H1 (cell line): ENCODE data around the gene TOM1L2. TPM values are rescaled to one million over a fixed set of nuclear protein-coding genes. Genes with fewer than 3 reads are reported as not detected.

Experiments
- CTCF ChIA-PET: fragments of 300-600 bp; sonication (Branson Sonifier 250); formaldehyde crosslinking; loops from one replicate; lab custom pipeline; 2021; ENCODE audit not compliant: partially characterized antibody; lab: Charles Lee
- POLR2A ChIA-PET: fragments of 300-600 bp; sonication (Branson Sonifier 250); formaldehyde crosslinking; loops from one replicate; lab custom pipeline; 2021; ENCODE audit warnings: inconsistent platforms; ENCODE audit not compliant: partially characterized antibody; lab: Charles Lee
- DNase-seq, 2 experiments: peaks; one replicate each; pipeline versions ENCODE4 v3.0.0 to v3.0.0-alpha.2; 2010 to 2022; ENCODE audit warnings: low spot score in 2 of 2, low read depth in 1 of 2, mixed read lengths in 1 of 2
- FAIRE-seq: peaks from 2 replicates; lab custom pipeline; 2011; peaks lifted over from hg19 to GRCh38; lab: Jason Lieb, UNC
- H2AFZ ChIP-seq: 2 replicates; pipeline ENCODE4 v1.8.1; 2012; ENCODE audit warnings: low read length, inconsistent platforms
- H2AK5ac ChIP-seq: 2 replicates; pipeline ENCODE4 v1.6.1; 2013; ENCODE audit warnings: low read depth, low read length
- H2BK120ac ChIP-seq: replicated peaks from 2 replicates; pipeline ENCODE3; 2013; ENCODE audit warnings: low read depth, low read length, inconsistent platforms
- H2BK12ac ChIP-seq: 2 replicates; pipeline ENCODE4 v1.6.1; 2013; ENCODE audit warnings: low read depth, low read length
- H2BK15ac ChIP-seq: 2 replicates; pipeline ENCODE4 v1.6.1; 2013; ENCODE audit warnings: low read length
- H2BK20ac ChIP-seq: 2 replicates; pipeline ENCODE4 v1.6.1; 2013; ENCODE audit warnings: low read length
- H2BK5ac ChIP-seq: 2 replicates; pipeline ENCODE4 v1.6.1; 2013; ENCODE audit warnings: low read depth, low read length
- H3K14ac ChIP-seq: 2 replicates; pipeline ENCODE4 v1.6.1; 2013; ENCODE audit warnings: inconsistent platforms; ENCODE audit not compliant: insufficient read length
- H3K18ac ChIP-seq: 2 replicates; pipeline ENCODE4 v1.6.1; 2013; ENCODE audit warnings: low read length; ENCODE audit errors: extremely low read depth
- H3K23ac ChIP-seq: 2 replicates; pipeline ENCODE4 v1.6.1; 2013; ENCODE audit warnings: inconsistent platforms; ENCODE audit not compliant: insufficient read length
- H3K23me2 ChIP-seq: 2 replicates; pipeline ENCODE4 v1.6.1; 2013; ENCODE audit warnings: low read depth, low read length
- H3K27ac ChIP-seq: 2 replicates; pipeline ENCODE4 v1.6.1; 2011; ENCODE audit warnings: low read depth, low read length, inconsistent platforms
- H3K27me3 ChIP-seq, 4 experiments: replicated peaks in 1 of 4; 1 replicate in 1 of 4; 2 replicates in 3 of 4; pipeline versions ENCODE4 v1.6.1 to v1.8.1; 2011 to 2013; ENCODE audit warnings: low read length in 3 of 4, mild to moderate bottlenecking in 3 of 4, inconsistent platforms in 2 of 4, mixed read lengths in 2 of 4, moderate library complexity in 1 of 4; ENCODE audit not compliant: control insufficient read depth in 3 of 4, insufficient read depth in 3 of 4; ENCODE audit errors: extremely low read depth in 1 of 4
- H3K36me3 ChIP-seq, 4 experiments: 2 replicates each; pipeline versions ENCODE4 v1.6.1 to v1.8.1; 2011 to 2013; ENCODE audit warnings: mild to moderate bottlenecking in 4 of 4, low read length in 3 of 4, moderate library complexity in 2 of 4, control low read depth in 1 of 4, inconsistent platforms in 1 of 4; ENCODE audit not compliant: insufficient read depth in 4 of 4, control insufficient read depth in 2 of 4
- H3K4ac ChIP-seq: replicated peaks from 2 replicates; pipeline ENCODE3; 2013; ENCODE audit warnings: low read length, low read depth, mixed read lengths, inconsistent platforms; ENCODE audit not compliant: insufficient read length
- H3K4me1 ChIP-seq, 4 experiments: replicated peaks in 1 of 4; 1 replicate in 1 of 4; 2 replicates in 3 of 4; pipeline versions ENCODE4 v1.6.1 to v1.8.1; 2011 to 2013; ENCODE audit warnings: low read length in 3 of 4, inconsistent platforms in 2 of 4, mixed read lengths in 1 of 4; ENCODE audit not compliant: insufficient read depth in 4 of 4, control insufficient read depth in 3 of 4
- H3K4me2 ChIP-seq, 2 experiments: 2 replicates each; pipeline versions ENCODE4 v1.6.1 to v1.8.1; 2011 to 2013; ENCODE audit warnings: low read depth in 2 of 2, low read length in 2 of 2, control low read depth in 1 of 2, inconsistent platforms in 1 of 2, mild to moderate bottlenecking in 1 of 2; ENCODE audit not compliant: insufficient read depth in 1 of 2
- H3K4me3 ChIP-seq, 4 experiments: fragments of 200-600, 300-600 bp in 1 of 4; sonication (generic), shearing (Covaris generic), sonication (Bioruptor Twin) in 1 of 4; 2 replicates each; pipeline versions ENCODE4 v1.5.1 to v1.8.1; 2011 to 2016; ENCODE audit warnings: low read length in 4 of 4, low read depth in 3 of 4, control low read depth in 2 of 4, inconsistent platforms in 2 of 4, mild to moderate bottlenecking in 2 of 4, mixed read lengths in 1 of 4, moderate library complexity in 1 of 4; ENCODE audit not compliant: insufficient read depth in 2 of 4; ENCODE audit errors: extremely low read depth in 1 of 4
- H3K56ac ChIP-seq: replicated peaks from 2 replicates; pipeline ENCODE3; 2013; ENCODE audit warnings: low read depth, mild to moderate bottlenecking, mixed read lengths, low read length, inconsistent platforms; ENCODE audit not compliant: insufficient read length
- H3K79me1 ChIP-seq: 2 replicates; pipeline ENCODE4 v1.6.1; 2013; ENCODE audit warnings: low read depth, low read length, control low read depth
- H3K79me2 ChIP-seq, 2 experiments: 2 replicates each; pipeline versions ENCODE4 v1.6.1 to v1.8.1; 2012 to 2013; ENCODE audit warnings: low read length in 2 of 2, mild to moderate bottlenecking in 2 of 2, inconsistent platforms in 1 of 2; ENCODE audit not compliant: insufficient read depth in 2 of 2, control insufficient read depth in 1 of 2
- H3K9ac ChIP-seq, 4 experiments: replicated peaks in 1 of 4; 1 replicate in 1 of 4; 2 replicates in 3 of 4; pipeline versions ENCODE4 v1.6.1 to v1.8.1; 2011 to 2013; ENCODE audit warnings: low read depth in 3 of 4, low read length in 3 of 4, control low read depth in 2 of 4, mild to moderate bottlenecking in 2 of 4, moderate library complexity in 2 of 4, inconsistent platforms in 1 of 4; ENCODE audit errors: extremely low read depth in 1 of 4
- H3K9me3 ChIP-seq, 2 experiments: 2 replicates each; pipeline versions ENCODE4 v1.6.1 to v1.8.1; 2012 to 2013; ENCODE audit warnings: mild to moderate bottlenecking in 2 of 2, moderate library complexity in 2 of 2, control low read depth in 1 of 2, inconsistent platforms in 1 of 2, low read depth in 1 of 2, low read length in 1 of 2, mixed read lengths in 1 of 2; ENCODE audit not compliant: insufficient read depth in 2 of 2
- H4K20me1 ChIP-seq, 2 experiments: replicated peaks in 1 of 2; 2 replicates each; pipeline versions ENCODE3 to v1.8.1; 2011 to 2013; ENCODE audit warnings: inconsistent platforms in 2 of 2, low read length in 2 of 2, mild to moderate bottlenecking in 1 of 2; ENCODE audit not compliant: insufficient read depth in 2 of 2, control insufficient read depth in 1 of 2
- H4K5ac ChIP-seq: 2 replicates; pipeline ENCODE4 v1.6.1; 2013; ENCODE audit warnings: low read length, low read depth, mixed read lengths, inconsistent platforms; ENCODE audit not compliant: insufficient read length
- H4K8ac ChIP-seq: 2 replicates; pipeline ENCODE4 v1.8.0; 2013; ENCODE audit warnings: mild to moderate bottlenecking, moderate library complexity, low read length, inconsistent platforms; ENCODE audit not compliant: insufficient read depth; ENCODE audit errors: extremely low read depth
- H4K91ac ChIP-seq: replicated peaks from 2 replicates; pipeline ENCODE3; 2013; ENCODE audit warnings: low read length, mixed read lengths, inconsistent platforms; ENCODE audit not compliant: insufficient read length
- CTCF ChIP-seq, 3 experiments: IDR thresholded peaks; 1 replicate in 2 of 3; 2 replicates in 1 of 3; pipeline versions ENCODE4 v1.5.1 to v1.6.1; 2011; ENCODE audit warnings: low read length in 3 of 3, mild to moderate bottlenecking in 3 of 3, inconsistent platforms in 2 of 3, low read depth in 1 of 3, moderate library complexity in 1 of 3; ENCODE audit not compliant: insufficient read depth in 1 of 3; ENCODE audit errors: control extremely low read depth in 1 of 3
- RAD21 ChIP-seq, 2 experiments: IDR thresholded peaks in 1 of 2; conservative IDR thresholded peaks in 1 of 2; 2 replicates each; pipeline ENCODE4 v1.6.1; 2011; ENCODE audit warnings: low read depth in 2 of 2, low read length in 2 of 2, improper control_type of control experiment in 1 of 2, inconsistent platforms in 1 of 2, mild to moderate bottlenecking in 1 of 2, moderate library complexity in 1 of 2
- RBBP5 ChIP-seq: IDR thresholded peaks from 2 replicates; pipeline ENCODE4 v1.7.1; 2012; ENCODE audit warnings: low read depth, mild to moderate bottlenecking, inconsistent platforms, low read length, moderate library complexity, borderline replicate concordance
- WGBS, 2 experiments: shearing (Covaris generic) in 1 of 2; methylation state at CpG; one replicate each; pipeline versions ENCODE4 v1.1.6 to v1.1.7; 2013 to 2015; ENCODE audit warnings: low lambda C conversion rate in 2 of 2, mixed read lengths in 2 of 2, inconsistent platforms in 1 of 2, low coverage in 1 of 2, missing lambda C conversion rate in 1 of 2; ENCODE audit not compliant: insufficient replicate concordance in 2 of 2, insufficient coverage in 1 of 2, insufficient read length in 1 of 2; ENCODE audit errors: extremely low coverage in 1 of 2, missing lambda C conversion rate in 1 of 2; 5-methylcytosine and 5-hydroxymethylcytosine counted together
- polyA plus RNA-seq, 7 experiments: library from polyadenylated mRNA; depleted of rRNA in 3 of 7; stranded (reverse) in 5 of 7; unstranded in 2 of 7; fragments of >200 nt in 5 of 7; fragments of 200-250 nt in 2 of 7; gene quantifications; 1 replicate in 5 of 7; 2 replicates in 1 of 7; 4 replicates in 1 of 7; pipeline versions ENCODE4 v1.2.1 to v1.2.3, GENCODE V29; 2011 to 2013; ENCODE audit warnings: missing spikeins in 2 of 7, mixed read lengths in 2 of 7
- total RNA-seq: library from RNA; stranded (reverse); fragmentation: NEBNext Ultra II Directional; extraction: Animal tissue kit (Norgen Biotek cat#: 25700); gene quantifications from 2 replicates; pipeline ENCODE4 v1.2.1, GENCODE V29; 2021

The TOM1L2 gene
- total and polyA plus RNA-seq, 2 of the 8 experiments (the other 6 are each of a cell fraction or from before 2014, with no cell fraction given): 2.0 to 3.4 TPM

GRCh38 chr17:17952691-17953090, 19.5 kb downstream of the TOM1L2 start:
- no peaks in the 10 kb centered on the region for H3K36me3 ChIP-seq
- H2BK20ac ChIP-seq: no peak overlapping the region
- no peak overlapping the region for H2BK12ac ChIP-seq
- DNase-seq (no peak), FAIRE-seq (no peak)
- 83% methylated on average over 3 of the region's 3 CpGs; no CpG with 5 or more reads in 1 of the 2 experiments for WGBS, 2 experiments
- H3K27me3 ChIP-seq: no peaks in the 10 kb centered on the region
- H2BK15ac ChIP-seq: no peak overlapping the region
- TF ChIP-seq RBBP5 (no peak), RAD21 (IDR thresholded peaks at IDR 0.05 in 1 of 2, conservative IDR thresholded peaks at IDR 0.05 in 1 of 2; ENCODE audit: low read depth in 2 of 2, low read length in 2 of 2) (peak in 1 of 2 experiments; percentile 31; a peak in 1 of 4 replicates), CTCF (IDR thresholded peaks at IDR 0.05; ENCODE audit: control extremely low read depth in 1 of 3, insufficient read depth in 1 of 3, low read depth in 1 of 3, low read length in 3 of 3) (peak; percentile 11 to 58 (median 58); a peak in 3 of 4 replicates)
- no peaks in the 10 kb centered on the region for H4K20me1 ChIP-seq
- peaks cover 0 to 8% (median under 1%) of the 10 kb centered on the region in 4 experiments; a peak in 1 of 7 replicates for H3K4me1 ChIP-seq
- no peak overlapping the region for H3K4me3 ChIP-seq
- no peak overlapping the region for H3K18ac ChIP-seq
- no peak overlapping the region for H2AK5ac ChIP-seq
- H3K14ac ChIP-seq: no peak overlapping the region
- POLR2A ChIA-PET: no interaction called here
- no peak overlapping the region for H4K8ac ChIP-seq
- H3K79me1 ChIP-seq: no peaks in the 10 kb centered on the region
- no peak overlapping the region for H2BK120ac ChIP-seq
- no peak overlapping the region for H3K23ac ChIP-seq
- no peaks in the 10 kb centered on the region for H3K9me3 ChIP-seq
- H3K4me2 ChIP-seq: no peak overlapping the region
- H3K27ac ChIP-seq: no peak overlapping the region
- H3K4ac ChIP-seq: no peak overlapping the region
- no peak overlapping the region for H4K5ac ChIP-seq
- no peak overlapping the region for H3K56ac ChIP-seq
- no peaks in the 10 kb centered on the region for H3K79me2 ChIP-seq
- no peak overlapping the region for H3K9ac ChIP-seq
- H2AFZ ChIP-seq: no peak overlapping the region
- H4K91ac ChIP-seq: no peak overlapping the region
- no peak overlapping the region for H2BK5ac ChIP-seq
- CTCF ChIA-PET: interaction anchor here (0.7 to 2.1 kb wide), 9 partner anchors 13 to 169 kb away, joined by 3 to 4 read pairs (median 4); no protein-coding TSS in a partner anchor
- no peaks in the 10 kb centered on the region for H3K23me2 ChIP-seq
